Measurements from ENCODE around the gene RTN4RL2. TPM values are rescaled to one million over a fixed set of nuclear protein-coding genes. Genes with fewer than 3 reads are reported as not detected.

RTN4RL2 gene
- total RNA-seq, 4 donors from 2014 or later, result 0.12 to 2.3 (median 0.27) TPM; not detected in 1

GRCh38 chr11:57487021-57487778 lies 26.9 kb downstream of the RTN4RL2 start:
- WGBS, 2 donors (ENCODE audit: low coverage in 1 of 2), result 90 to 95% methylated on average over 4 to 7 of the region's 15 CpGs
- peaks cover 0 to 17% (median 12%) of the 10 kb centered on the region in 3 donors for H3K4me1 ChIP-seq
- H3K27me3 ChIP-seq, result peaks cover 23% of the 10 kb centered on the region
- no peak overlapping the region for H3K4me3 ChIP-seq
- no peaks in the 10 kb centered on the region for H3K9me3 ChIP-seq
- no peak for TF ChIP-seq CTCF (IDR thresholded peaks at IDR 0.05)
- no peak for TF ChIP-seq POLR2A (IDR thresholded peaks at IDR 0.05)
- TF ChIP-seq POLR2AphosphoS5 (IDR thresholded peaks at IDR 0.05), result no peak
- TF ChIP-seq EP300 (IDR thresholded peaks at IDR 0.05), result no peak
- H3K36me3 ChIP-seq, result peaks cover 3 to 87% of the 10 kb centered on the region in 2 donors
- no peak for ATAC-seq
- H3K27ac ChIP-seq, result no peak overlapping the region

- no peak for TF ChIP-seq CTCF (IDR thresholded peaks at IDR 0.05)
- TF ChIP-seq POLR2AphosphoS5 (IDR thresholded peaks at IDR 0.05), result no peak
- Histone ChIP-seq H3K4me1 (peaks cover 0 to 8% (median 3%) of the 10 kb centered on the region in 3 donors), H3K36me3 (peaks cover 3 to 89% of the 10 kb centered on the region in 2 donors), H3K9me3 (no peaks in the 10 kb centered on the region), H3K4me3 (no peak overlapping the region), H3K27me3 (peaks cover 14% of the 10 kb centered on the region), H3K27ac (no peak overlapping the region)
- ATAC-seq, result no peak
- WGBS, 2 donors (ENCODE audit: low coverage in 1 of 2), result 73 to 89% methylated on average over 4 to 5 of the region's 6 CpGs
Observed at GRCh38 chr11:57487920-57488659, 27.8 kb downstream of the RTN4RL2 start.

GRCh38 chr11:57490456-57491248 lies 30.3 kb downstream of the RTN4RL2 start:
- TF ChIP-seq EP300 (IDR thresholded peaks at IDR 0.05), result no peak
- no peak for TF ChIP-seq POLR2A (IDR thresholded peaks at IDR 0.05)
- TF ChIP-seq POLR2AphosphoS5 (IDR thresholded peaks at IDR 0.05), result no peak
- TF ChIP-seq CTCF (IDR thresholded peaks at IDR 0.05), result no peak
- Histone ChIP-seq H3K9me3 (no peaks in the 10 kb centered on the region), H3K27ac (no peak overlapping the region), H3K27me3 (no peaks in the 10 kb centered on the region), H3K4me3 (no peak overlapping the region), H3K36me3 (peaks cover 0 to 86% of the 10 kb centered on the region in 2 donors), H3K4me1 (no peaks in the 10 kb centered on the region)
- WGBS, 2 donors (ENCODE audit: low coverage in 1 of 2), result 92 to 100% methylated on average over 3 to 6 of the region's 9 CpGs
- ATAC-seq, result no peak

- WGBS, 2 donors (ENCODE audit: low coverage in 1 of 2), result 40 to 78% methylated on average over 3 of the region's 11 CpGs
- H3K36me3 ChIP-seq, result peaks cover 0 to 87% of the 10 kb centered on the region in 2 donors
- H3K4me3 ChIP-seq, result no peak overlapping the region
- no peaks in the 10 kb centered on the region for H3K9me3 ChIP-seq
- H3K27ac ChIP-seq, result no peak overlapping the region
- H3K27me3 ChIP-seq, result no peaks in the 10 kb centered on the region
- TF ChIP-seq CTCF (IDR thresholded peaks at IDR 0.05) (peak in 3 of 4 experiments; percentile 43 to 67 (median 51)), POLR2A (IDR thresholded peaks at IDR 0.05) (no peak)
- ATAC-seq, result peak; percentile 32
- H3K4me1 ChIP-seq, result no peaks in the 10 kb centered on the region
Observed at GRCh38 chr11:57491371-57492061, 31.2 kb downstream of the RTN4RL2 start.

Measured in gastroesophageal sphincter (tissue), 4 donors.